NT2/D1 (cell line): Measurements from ENCODE around the gene TEAD3.

Experiments used
- YY1 ChIP-seq: IDR thresholded peaks from 2 replicates; pipeline ENCODE4 v1.6.1; 2011; ENCODE audit not compliant: insufficient read length, insufficient read depth
- ZNF274 ChIP-seq: IDR thresholded peaks from 2 replicates; pipeline ENCODE4 v1.6.1; 2011; ENCODE audit warnings: mild to moderate bottlenecking, low read depth, low read length

DNA sequence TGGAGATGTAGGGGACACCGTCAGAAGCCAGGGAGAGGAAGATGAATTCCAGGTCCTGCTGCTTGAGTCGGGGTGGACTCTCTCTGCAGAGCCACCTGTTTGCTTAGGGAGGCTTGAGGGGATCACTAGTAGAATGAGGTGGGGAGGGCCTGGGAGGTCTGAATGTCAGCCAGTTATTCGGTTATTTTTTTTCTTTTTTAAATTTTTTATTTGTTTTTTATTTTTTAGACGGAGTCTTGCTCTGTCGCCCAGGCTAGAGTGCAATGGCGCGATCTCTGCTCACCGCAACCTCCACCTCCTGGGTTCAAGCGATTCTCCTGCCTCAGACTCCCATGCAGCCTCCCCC is 8.4 kb downstream of the TEAD3 start:
- TF ChIP-seq YY1: no peak
- no peak for TF ChIP-seq ZNF274
